Karpas-422 (cell line): Measurements from ENCODE around the gene SACS. TPM values are rescaled to one million over a fixed set of nuclear protein-coding genes. Genes with fewer than 3 reads are reported as not detected.

Source experiments
- total RNA-seq: library from RNA; depleted of rRNA; stranded (reverse); fragments of >200 nt; shearing (Covaris generic); gene quantifications from 2 replicates; pipeline ENCODE4 v1.2.3, GENCODE V29; 2014; ENCODE audit warnings: low replicate concordance; rRNA removed

Gene SACS
- total RNA-seq, 1 experiment from 2014 or later = 37.5 TPM

Other genes starting within 250 kb of the SACS start
- gene TNFRSF19, start 136.7 kb upstream of the SACS start, total RNA-seq = not detected in 2 replicates